C4-2B (cell line): Measurements from ENCODE around the gene C1QB.

Experiments
- ZFX ChIP-seq: fragments of 450-650 bp; IDR thresholded peaks from 2 replicates; pipeline ENCODE4 v1.6.1; 2017
- TF ChIP-seq, protein P1 (sequence below): fragments of 450-650 bp; conservative IDR thresholded peaks from 2 replicates; pipeline ENCODE4 v1.5.1; 2017; ENCODE audit warnings: mild to moderate bottlenecking

DNA sequence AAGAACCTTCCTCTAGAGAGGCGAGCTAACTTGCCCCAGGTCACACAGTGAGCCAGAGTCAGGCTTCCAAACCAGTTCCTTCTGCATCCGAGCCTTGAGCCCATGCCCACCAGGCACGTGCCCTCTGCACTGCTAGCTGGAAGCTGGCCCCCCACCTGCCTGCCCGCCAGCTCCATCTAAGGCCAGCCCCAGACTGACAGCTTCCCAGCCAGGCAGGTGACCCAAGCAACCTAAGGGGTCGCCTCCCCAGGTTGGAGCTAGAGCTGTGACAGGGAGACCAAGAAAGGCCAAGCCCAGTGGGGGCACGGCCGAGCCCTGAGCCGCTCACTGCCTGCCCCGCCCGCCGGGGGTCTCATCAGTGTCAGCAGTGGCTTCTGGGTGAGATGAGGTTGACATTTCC lies 36.5 kb upstream of the C1QB start:
- TF ChIP-seq, protein P1, sequence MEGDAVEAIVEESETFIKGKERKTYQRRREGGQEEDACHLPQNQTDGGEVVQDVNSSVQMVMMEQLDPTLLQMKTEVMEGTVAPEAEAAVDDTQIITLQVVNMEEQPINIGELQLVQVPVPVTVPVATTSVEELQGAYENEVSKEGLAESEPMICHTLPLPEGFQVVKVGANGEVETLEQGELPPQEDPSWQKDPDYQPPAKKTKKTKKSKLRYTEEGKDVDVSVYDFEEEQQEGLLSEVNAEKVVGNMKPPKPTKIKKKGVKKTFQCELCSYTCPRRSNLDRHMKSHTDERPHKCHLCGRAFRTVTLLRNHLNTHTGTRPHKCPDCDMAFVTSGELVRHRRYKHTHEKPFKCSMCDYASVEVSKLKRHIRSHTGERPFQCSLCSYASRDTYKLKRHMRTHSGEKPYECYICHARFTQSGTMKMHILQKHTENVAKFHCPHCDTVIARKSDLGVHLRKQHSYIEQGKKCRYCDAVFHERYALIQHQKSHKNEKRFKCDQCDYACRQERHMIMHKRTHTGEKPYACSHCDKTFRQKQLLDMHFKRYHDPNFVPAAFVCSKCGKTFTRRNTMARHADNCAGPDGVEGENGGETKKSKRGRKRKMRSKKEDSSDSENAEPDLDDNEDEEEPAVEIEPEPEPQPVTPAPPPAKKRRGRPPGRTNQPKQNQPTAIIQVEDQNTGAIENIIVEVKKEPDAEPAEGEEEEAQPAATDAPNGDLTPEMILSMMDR: no peak
- no peak for TF ChIP-seq ZFX
